ENCODE measurements around the gene CHST12.
"Not testable (repeated sequence)": the region's sequence is repeated elsewhere in the genome, so short reads cannot be mapped to it uniquely, and the experiment has no call there.

Gene CHST12

DNA sequence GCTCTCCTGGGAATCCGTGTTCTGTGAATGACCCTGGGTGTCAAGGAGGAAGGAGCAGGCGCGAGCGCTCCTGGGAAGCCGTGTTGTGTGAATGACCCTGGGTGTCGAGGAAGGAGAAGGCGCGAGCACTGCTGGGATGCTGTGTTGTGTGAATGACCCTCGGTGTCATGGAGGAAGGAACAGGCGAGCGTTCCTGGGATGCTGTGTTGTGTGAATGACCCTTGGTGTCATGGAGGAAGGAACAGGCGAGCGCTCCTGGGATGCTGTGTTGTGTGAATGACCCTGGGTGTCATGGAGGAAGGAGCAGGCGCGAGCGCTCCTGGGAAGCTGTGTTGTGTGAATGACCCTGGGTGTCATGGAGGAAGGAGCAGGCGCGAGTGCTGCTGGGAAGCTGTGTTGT is 25.3 kb upstream of the CHST12 start:
- not testable (repeated sequence) for DNase-seq (ENCODE audit: low read depth)

- no peak for DNase-seq (ENCODE audit: low read depth)
Measured at GRCh38 chr7:2379161-2379560, 24.2 kb upstream of the CHST12 start.

- no peak for DNase-seq (ENCODE audit: low read depth)
Measured at GRCh38 chr7:2379821-2380450, 23.5 kb upstream of the CHST12 start.

- no peak for DNase-seq (ENCODE audit: low read depth)
Measured at GRCh38 chr7:2380461-2380860, 22.9 kb upstream of the CHST12 start.

DNA sequence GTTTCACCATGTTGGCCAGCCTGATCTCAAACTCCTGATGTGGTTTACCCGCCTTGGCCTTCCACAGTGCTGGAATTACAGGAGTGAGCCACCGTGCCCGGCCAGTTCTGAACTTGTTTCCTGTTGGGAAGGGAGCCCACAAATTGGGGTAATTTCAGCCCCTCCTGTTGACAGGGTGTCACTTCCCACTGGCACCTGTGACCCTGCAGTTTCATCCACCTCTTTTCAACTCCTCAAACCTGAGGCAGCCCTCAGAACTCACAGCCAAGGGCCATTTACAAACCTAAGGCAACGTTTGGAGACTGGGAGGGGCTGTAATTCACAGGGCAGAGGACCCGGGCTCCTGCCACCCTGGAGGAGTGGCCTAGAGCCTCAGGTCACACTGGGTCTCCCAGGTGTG is 22.2 kb upstream of the CHST12 start:
- DNase-seq (ENCODE audit: low read depth) = no peak

DNA sequence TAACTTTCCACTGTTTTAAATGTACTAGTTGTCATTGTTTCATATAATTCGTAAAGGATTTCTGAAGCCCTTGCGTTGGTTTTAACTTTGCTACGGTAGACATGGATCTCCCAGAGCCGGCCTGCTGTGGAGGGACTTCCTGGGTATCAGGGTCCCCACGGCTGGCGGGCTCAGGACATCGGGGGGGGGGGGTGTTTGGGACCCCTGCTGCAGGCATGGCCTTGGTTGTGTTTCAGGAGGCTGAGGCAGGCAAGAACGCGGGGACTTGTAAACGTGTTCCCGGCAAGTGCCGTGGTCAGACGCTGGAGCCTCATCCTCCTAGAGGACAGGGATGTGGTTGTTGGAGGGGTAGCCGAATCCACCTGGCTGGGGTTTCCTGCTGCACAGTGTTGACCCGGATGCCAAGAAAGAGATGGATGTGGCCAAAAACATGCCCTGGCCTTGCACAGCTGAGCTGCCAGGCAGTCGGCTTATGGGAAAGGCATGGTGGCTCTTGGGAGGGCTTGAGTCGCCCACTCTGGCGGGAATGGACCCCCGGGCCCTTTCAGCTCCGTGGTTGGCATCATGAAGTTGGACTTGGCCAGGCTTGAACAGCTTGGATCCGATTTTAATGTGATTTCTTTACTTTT is 21.4 kb upstream of the CHST12 start:
- no peak for DNase-seq (ENCODE audit: low read depth)

- no peak for DNase-seq (ENCODE audit: low read depth)
Measured at GRCh38 chr7:2383543-2384274, 19.7 kb upstream of the CHST12 start.

DNA sequence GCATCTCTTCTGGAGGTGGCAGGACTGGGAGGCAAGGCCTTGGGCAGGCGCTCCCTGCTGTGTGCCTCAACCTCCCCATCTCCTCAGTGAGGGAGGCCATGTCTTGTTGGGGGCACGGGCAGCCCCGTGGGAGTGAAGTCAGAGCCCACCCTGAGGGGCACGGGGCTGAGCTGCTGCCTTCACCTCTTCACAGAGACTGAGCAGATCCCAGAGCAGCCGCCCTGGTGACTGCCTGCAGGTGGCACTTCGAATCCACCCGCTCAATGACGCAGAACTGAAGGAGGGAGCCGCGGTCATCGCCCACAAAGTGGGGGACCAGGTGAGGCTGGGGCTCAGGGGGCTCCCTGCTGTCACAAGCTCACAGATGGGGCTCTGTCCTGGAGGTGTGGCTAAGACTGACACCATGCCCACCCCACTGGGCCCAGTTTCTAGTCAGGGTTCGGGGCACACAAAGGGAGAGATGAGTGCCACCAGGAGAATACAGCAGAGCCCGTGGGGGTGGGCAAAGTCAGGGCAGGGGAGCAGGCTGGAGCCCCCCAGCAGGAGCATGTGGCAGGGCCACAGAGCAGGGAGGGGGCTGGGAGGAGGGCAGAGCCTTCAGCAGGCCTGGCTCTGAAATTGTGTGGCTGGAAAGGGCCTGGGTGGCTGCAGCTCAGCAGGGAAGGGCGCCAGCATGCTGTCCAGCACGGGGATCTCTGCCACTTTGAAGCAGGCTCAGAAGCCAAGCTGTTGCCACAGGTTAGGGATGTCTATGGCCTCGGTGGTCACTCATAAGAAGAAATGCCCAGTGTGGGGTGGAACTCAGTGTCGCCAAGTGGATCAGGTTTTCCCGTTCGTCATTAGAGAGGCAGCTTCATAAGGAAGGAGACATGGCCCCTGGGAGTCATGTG is 18.8 kb upstream of the CHST12 start:
- no peak for DNase-seq (ENCODE audit: low read depth)

DNA sequence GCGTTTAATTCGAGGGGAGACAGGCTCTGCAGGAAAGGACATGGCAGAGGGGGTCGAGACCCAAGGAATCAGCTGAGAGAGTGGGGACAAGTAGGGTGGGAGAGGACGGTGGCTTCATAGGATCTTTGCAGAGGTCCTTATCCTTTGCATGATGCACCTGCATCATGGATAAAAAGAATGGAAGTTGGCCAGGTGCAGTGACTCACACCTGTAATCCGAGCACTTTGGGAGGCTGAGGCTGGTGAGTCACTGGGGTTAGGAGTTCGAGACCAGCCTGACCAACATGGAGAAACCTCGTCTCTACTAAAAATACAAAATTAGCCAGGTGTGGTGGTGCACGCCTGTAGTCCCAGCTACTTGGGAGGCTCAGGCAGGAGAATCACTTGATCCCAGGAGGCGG is 17.3 kb upstream of the CHST12 start:
- not testable (repeated sequence) for DNase-seq (ENCODE audit: low read depth)

DNA sequence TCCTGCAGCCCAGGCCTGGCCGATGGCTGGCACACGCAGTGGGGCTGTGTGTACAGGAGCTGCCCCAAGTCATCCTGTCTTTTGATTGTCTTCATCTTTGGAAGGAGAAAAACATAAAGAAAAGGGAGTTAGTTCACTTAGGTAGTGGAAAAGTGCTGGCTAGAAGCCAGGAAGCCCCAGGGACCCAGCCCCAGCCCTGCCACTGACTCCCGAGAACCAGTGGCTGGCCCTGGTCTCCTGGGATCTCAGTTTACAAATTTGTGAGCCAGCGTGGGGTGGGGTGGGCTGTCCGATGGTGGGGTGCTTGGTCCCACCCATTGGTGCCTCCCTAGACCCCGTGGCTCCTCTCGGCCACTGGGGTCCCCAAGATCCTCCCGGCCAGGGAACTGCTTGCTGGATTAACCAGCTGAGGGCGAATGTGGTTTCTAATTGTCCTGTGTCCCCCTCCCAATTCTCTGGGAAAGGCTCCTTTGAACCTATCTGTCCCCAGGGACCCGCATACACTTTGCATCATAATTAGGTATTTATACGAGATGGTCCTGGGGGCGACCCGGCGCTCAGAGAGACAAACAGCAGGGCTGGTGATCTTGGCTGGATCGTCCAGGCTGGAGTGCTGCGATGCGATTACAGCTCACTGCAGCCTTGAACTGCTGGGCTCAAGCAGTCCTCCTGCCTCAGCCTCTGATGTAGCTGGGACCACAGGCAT is 16.3 kb upstream of the CHST12 start:
- no peak for DNase-seq (ENCODE audit: low read depth)

DNA sequence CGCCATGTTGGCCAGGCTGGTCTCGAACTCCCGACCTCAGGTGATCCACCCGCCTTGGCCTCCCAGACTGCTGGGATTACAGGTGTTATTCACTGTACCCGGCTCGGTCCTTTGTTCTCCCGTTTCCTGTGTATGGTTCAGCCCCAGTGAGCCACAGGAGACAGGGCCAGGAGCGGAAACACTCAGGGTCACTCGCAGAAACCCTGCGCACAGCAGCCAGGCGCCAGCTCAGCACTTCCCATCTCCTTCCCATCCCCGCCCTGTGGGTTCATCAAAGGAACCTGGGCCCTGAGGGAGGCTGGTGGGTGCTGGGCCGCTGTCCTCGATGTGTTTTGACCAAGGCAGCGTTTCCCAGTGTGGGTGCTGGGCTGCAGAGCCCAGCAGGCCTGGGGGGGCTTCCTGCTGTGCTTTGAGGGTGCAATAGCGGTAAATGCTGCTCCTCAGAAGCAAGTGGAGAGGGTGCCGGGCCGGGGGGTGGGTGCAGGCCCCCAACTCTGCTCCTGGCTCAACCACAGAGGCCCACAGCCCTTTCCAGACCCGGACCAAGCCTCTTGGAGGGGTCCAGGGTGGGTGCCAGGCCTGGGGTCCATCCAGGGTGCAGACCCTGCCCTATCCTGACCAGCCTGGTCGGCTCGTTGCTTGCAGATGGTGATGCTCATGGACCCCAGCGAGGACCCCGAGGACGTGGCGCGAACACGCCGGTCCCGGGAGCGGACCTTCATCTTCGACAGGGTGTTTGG is 15.3 kb upstream of the CHST12 start:
- no peak for DNase-seq (ENCODE audit: low read depth)

GRCh38 chr7:2388637-2388954 is 14.8 kb upstream of the CHST12 start:
- DNase-seq (ENCODE audit: low read depth) = no peak

DNA sequence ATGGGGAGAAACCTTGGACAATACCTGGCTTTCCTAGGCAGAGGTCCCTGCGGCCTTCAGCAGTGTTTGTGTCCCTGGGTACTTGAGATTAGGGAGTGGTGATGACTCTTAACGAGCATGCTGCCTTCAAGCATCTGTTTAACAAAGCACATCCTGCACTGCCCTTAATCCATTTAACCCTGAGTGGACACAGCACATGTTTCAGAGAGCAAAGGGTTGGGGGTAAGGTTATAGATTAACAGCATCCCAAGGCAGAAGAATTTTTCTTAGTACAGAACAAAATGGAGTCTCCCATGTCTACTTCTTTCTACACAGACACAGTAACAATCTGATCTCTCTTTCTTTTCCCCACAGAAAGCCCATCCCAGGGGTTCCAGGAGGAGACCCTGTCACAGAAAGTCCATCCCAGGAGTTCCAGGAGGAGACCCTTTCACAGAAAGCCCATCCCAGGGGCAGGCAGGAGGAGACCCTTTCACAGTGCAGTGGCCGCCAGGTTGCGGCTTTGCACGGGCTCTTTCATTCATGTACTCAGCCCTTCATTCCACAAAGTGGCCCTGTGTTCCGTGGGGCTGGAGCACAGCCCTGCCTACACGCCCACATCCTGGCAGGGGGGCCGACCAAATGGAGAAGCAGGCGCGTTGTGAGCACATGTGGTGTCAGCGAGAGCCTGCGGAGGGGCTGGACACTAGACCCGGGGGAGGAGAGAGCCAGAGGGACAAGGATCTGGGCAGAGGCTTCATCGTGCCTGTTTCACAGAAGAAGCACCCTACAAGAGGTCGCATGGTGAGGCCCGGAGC is 13.2 kb upstream of the CHST12 start:
- DNase-seq (ENCODE audit: low read depth) = not testable (repeated sequence)

GRCh38 chr7:2393706-2394105 is 9.7 kb upstream of the CHST12 start:
- DNase-seq (ENCODE audit: low read depth) = no peak

GRCh38 chr7:2394566-2395082 is 8.8 kb upstream of the CHST12 start:
- DNase-seq (ENCODE audit: low read depth) = no peak

GRCh38 chr7:2398506-2398905 is 4.9 kb upstream of the CHST12 start:
- DNase-seq (ENCODE audit: low read depth) = no peak

- peak; percentile 95 for DNase-seq (ENCODE audit: low read depth)
Measured at GRCh38 chr7:2399848-2400587, 3.4 kb upstream of the CHST12 start.

- DNase-seq (ENCODE audit: low read depth) = no peak
Measured at GRCh38 chr7:2402687-2403013, 761 bp upstream of the CHST12 start.

Measured in GM04503 (cell line).